Body of pancreas (tissue), 4 donors: Measurements from ENCODE around the gene ZNF773.

Source experiments
- POLR2A ChIP-seq, 3 donors: fragments of 450-650 bp; IDR thresholded peaks; one replicate each; pipeline ENCODE4 v1.6.1; 2016; ENCODE audit warnings: antibody characterized with exemption in 3 of 3, mild to moderate bottlenecking in 2 of 3
- TF ChIP-seq, protein P1 (sequence below), 7 experiments: fragments of 450-650 bp in 4 of 7; fragments of 200-600 bp in 3 of 7; sonication (generic) in 3 of 7; IDR thresholded peaks; one replicate each; pipeline ENCODE4 v1.5.1; 2016 to 2019; ENCODE audit warnings: antibody characterized with exemption in 7 of 7

DNA sequence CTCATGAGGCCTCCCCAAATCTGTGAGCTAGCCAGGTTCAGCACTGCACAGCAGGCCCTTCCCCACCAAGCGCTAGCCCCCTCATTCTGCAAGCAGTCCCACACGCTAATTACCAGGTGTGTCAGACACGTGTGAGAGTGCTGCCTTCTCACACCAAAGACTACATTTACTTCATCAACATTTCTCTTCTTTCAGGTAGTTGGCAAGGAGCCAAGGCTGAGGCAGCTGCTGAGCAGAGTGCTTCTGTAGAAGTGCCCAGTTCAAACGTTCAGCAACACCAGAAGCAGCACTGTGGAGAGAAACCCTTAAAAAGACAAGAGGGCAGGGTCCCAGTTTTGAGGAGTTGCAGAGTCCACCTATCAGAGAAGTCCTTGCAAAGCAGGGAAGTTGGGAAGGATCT is 6.4 kb downstream of the ZNF773 start:
- no peak for TF ChIP-seq POLR2A (IDR thresholded peaks at IDR 0.05)
- TF ChIP-seq, protein P1, sequence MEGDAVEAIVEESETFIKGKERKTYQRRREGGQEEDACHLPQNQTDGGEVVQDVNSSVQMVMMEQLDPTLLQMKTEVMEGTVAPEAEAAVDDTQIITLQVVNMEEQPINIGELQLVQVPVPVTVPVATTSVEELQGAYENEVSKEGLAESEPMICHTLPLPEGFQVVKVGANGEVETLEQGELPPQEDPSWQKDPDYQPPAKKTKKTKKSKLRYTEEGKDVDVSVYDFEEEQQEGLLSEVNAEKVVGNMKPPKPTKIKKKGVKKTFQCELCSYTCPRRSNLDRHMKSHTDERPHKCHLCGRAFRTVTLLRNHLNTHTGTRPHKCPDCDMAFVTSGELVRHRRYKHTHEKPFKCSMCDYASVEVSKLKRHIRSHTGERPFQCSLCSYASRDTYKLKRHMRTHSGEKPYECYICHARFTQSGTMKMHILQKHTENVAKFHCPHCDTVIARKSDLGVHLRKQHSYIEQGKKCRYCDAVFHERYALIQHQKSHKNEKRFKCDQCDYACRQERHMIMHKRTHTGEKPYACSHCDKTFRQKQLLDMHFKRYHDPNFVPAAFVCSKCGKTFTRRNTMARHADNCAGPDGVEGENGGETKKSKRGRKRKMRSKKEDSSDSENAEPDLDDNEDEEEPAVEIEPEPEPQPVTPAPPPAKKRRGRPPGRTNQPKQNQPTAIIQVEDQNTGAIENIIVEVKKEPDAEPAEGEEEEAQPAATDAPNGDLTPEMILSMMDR (IDR thresholded peaks at IDR 0.05), result no peak
